MM.1S (cell line): ENCODE results near the gene GM2A.

Experiments used
- DNase-seq: peaks from one replicate; pipeline ENCODE4 v3.0.0-alpha.2; 2015
- H2AFZ ChIP-seq: fragments of 300-600 bp; sonication (generic); 2 replicates; pipeline ENCODE4 v1.6.0; 2016; ENCODE audit warnings: antibody characterized with exemption, low read length
- H3F3A ChIP-seq: fragments of 300-600 bp; sonication (generic); 2 replicates; pipeline ENCODE4 v1.6.1; 2016; ENCODE audit warnings: mild to moderate bottlenecking, antibody characterized with exemption, low read length, moderate library complexity, mixed read lengths; ENCODE audit not compliant: insufficient read depth
- H3K27ac ChIP-seq: fragments of 300-600 bp; sonication (generic); 2 replicates; pipeline ENCODE4 v1.5.1; 2016; ENCODE audit warnings: mild to moderate bottlenecking, low read length
- H3K27me3 ChIP-seq: fragments of 300-600 bp; sonication (generic); replicated peaks from 2 replicates; pipeline ENCODE4 v1.6.0; 2016; ENCODE audit warnings: low read length; ENCODE audit not compliant: insufficient read depth
- H3K36me3 ChIP-seq: fragments of 300-600 bp; sonication (generic); replicated peaks from 2 replicates; pipeline ENCODE4 v1.6.1; 2016; ENCODE audit warnings: mild to moderate bottlenecking, low read length, mixed read lengths; ENCODE audit not compliant: insufficient read depth
- H3K4me1 ChIP-seq: fragments of 300-600 bp; sonication (generic); 2 replicates; pipeline ENCODE4 v1.6.1; 2016; ENCODE audit warnings: low read length, mixed read lengths
- H3K4me2 ChIP-seq: fragments of 300-600 bp; sonication (generic); 2 replicates; pipeline ENCODE4 v1.6.0; 2016; ENCODE audit warnings: low read depth, low read length
- H3K4me3 ChIP-seq: fragments of 300-600 bp; sonication (generic); 2 replicates; pipeline ENCODE4 v1.5.1; 2016; ENCODE audit warnings: low read length, mixed read lengths
- H3K79me2 ChIP-seq: fragments of 300-600 bp; sonication (generic); 2 replicates; pipeline ENCODE4 v1.6.1; 2016; ENCODE audit warnings: mixed run types, low read length, mixed read lengths
- H3K9ac ChIP-seq: fragments of 300-600 bp; sonication (generic); 2 replicates; pipeline ENCODE4 v1.6.1; 2016; ENCODE audit warnings: low read length, mixed read lengths
- H3K9me2 ChIP-seq: fragments of 300-600 bp; sonication (generic); replicated peaks from 2 replicates; pipeline ENCODE4 v1.6.1; 2016; ENCODE audit warnings: mild to moderate bottlenecking, low read length, mixed read lengths; ENCODE audit not compliant: insufficient read depth
- H3K9me3 ChIP-seq: fragments of 300-600 bp; sonication (generic); replicated peaks from 2 replicates; pipeline ENCODE4 v1.6.1; 2016; ENCODE audit warnings: mild to moderate bottlenecking, low read length, mixed read lengths; ENCODE audit not compliant: insufficient read depth
- H4K20me1 ChIP-seq: fragments of 300-600 bp; sonication (generic); 2 replicates; pipeline ENCODE4 v1.6.1; 2016; ENCODE audit warnings: mild to moderate bottlenecking, low read length, moderate library complexity, mixed read lengths; ENCODE audit not compliant: insufficient read depth
- EZH2 ChIP-seq: fragments of 300-600 bp; sonication (generic); optimal IDR thresholded peaks from 2 replicates; pipeline ENCODE3; 2017; ENCODE audit warnings: low read depth, mild to moderate bottlenecking, antibody characterized with exemption, low read length, mixed read lengths
- EZH2phosphoT487 ChIP-seq: fragments of 300-600 bp; sonication (generic); IDR thresholded peaks from 2 replicates; pipeline ENCODE4 v1.6.1; 2018; ENCODE audit warnings: antibody characterized with exemption, low read length
- TF ChIP-seq, protein P1 (sequence below): fragments of 300-600 bp; sonication (generic); IDR thresholded peaks from 2 replicates; pipeline ENCODE4 v1.5.1; 2016; ENCODE audit warnings: antibody characterized with exemption, low read length, mixed read lengths

GM2A gene

GRCh38 chr5:151295791-151296477 lies 42.9 kb downstream of the GM2A start:
- Histone ChIP-seq H3K4me2 (no peak overlapping the region), H3K4me1 (no peaks in the 10 kb centered on the region), H2AFZ (no peak overlapping the region), H3K27me3 (no peaks in the 10 kb centered on the region), H3K79me2 (no peaks in the 10 kb centered on the region), H3K4me3 (no peak overlapping the region), H4K20me1 (no peaks in the 10 kb centered on the region), H3K9me3 (no peaks in the 10 kb centered on the region), H3K9ac (no peak overlapping the region), H3K9me2 (no peaks in the 10 kb centered on the region), H3F3A (no peaks in the 10 kb centered on the region), H3K27ac (no peak overlapping the region), H3K36me3 (no peaks in the 10 kb centered on the region)
- TF ChIP-seq EZH2phosphoT487 (no peak), EZH2 (no peak)
- TF ChIP-seq, protein P1, sequence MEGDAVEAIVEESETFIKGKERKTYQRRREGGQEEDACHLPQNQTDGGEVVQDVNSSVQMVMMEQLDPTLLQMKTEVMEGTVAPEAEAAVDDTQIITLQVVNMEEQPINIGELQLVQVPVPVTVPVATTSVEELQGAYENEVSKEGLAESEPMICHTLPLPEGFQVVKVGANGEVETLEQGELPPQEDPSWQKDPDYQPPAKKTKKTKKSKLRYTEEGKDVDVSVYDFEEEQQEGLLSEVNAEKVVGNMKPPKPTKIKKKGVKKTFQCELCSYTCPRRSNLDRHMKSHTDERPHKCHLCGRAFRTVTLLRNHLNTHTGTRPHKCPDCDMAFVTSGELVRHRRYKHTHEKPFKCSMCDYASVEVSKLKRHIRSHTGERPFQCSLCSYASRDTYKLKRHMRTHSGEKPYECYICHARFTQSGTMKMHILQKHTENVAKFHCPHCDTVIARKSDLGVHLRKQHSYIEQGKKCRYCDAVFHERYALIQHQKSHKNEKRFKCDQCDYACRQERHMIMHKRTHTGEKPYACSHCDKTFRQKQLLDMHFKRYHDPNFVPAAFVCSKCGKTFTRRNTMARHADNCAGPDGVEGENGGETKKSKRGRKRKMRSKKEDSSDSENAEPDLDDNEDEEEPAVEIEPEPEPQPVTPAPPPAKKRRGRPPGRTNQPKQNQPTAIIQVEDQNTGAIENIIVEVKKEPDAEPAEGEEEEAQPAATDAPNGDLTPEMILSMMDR, result no peak
- DNase-seq, result no peak

GRCh38 chr5:151296478-151296830 lies 43.5 kb downstream of the GM2A start:
- Histone ChIP-seq H3K4me3 (no peak overlapping the region), H3K4me1 (no peaks in the 10 kb centered on the region), H3K27me3 (no peaks in the 10 kb centered on the region), H3K9me2 (no peaks in the 10 kb centered on the region), H3K9ac (no peak overlapping the region), H3K9me3 (no peaks in the 10 kb centered on the region), H3K36me3 (no peaks in the 10 kb centered on the region), H3F3A (no peaks in the 10 kb centered on the region), H4K20me1 (no peaks in the 10 kb centered on the region), H3K79me2 (no peaks in the 10 kb centered on the region), H3K4me2 (no peak overlapping the region), H3K27ac (no peak overlapping the region), H2AFZ (no peak overlapping the region)
- no peak for TF ChIP-seq EZH2phosphoT487
- TF ChIP-seq, protein P1, result no peak
- TF ChIP-seq EZH2, result no peak
- no peak for DNase-seq

- no peaks in the 10 kb centered on the region for H3K9me2 ChIP-seq
- no peak for DNase-seq
Measured at GRCh38 chr5:151296974-151297373, 44.0 kb downstream of the GM2A start.

More at GRCh38 chr5:151296974-151297373, 44.0 kb downstream of the GM2A start:
- TF ChIP-seq, protein P1, result no peak
- TF ChIP-seq EZH2phosphoT487 (no peak), EZH2 (no peak)
- Histone ChIP-seq H3K27me3 (no peaks in the 10 kb centered on the region), H3F3A (no peaks in the 10 kb centered on the region), H3K4me2 (no peak overlapping the region), H3K9ac (no peak overlapping the region), H3K9me3 (no peaks in the 10 kb centered on the region), H3K27ac (no peak overlapping the region), H2AFZ (no peak overlapping the region), H3K4me3 (no peak overlapping the region), H3K4me1 (no peaks in the 10 kb centered on the region), H4K20me1 (no peaks in the 10 kb centered on the region), H3K36me3 (no peaks in the 10 kb centered on the region), H3K79me2 (no peaks in the 10 kb centered on the region)
